GM23338 (cell line): ENCODE measurements around the gene CHRDL2. TPM values are rescaled to one million over a fixed set of nuclear protein-coding genes. Genes with fewer than 3 reads are reported as not detected.

Experiments used
- ATAC-seq: fragments of 200-7000 bp; cut with Tn5 transposase; 3 replicates; pipeline ENCODE4 v1.9.1; 2020
- DNase-seq: peaks from one replicate; pipeline ENCODE4 v3.0.0-alpha.2; 2015; ENCODE audit warnings: low spot score
- H2AFZ ChIP-seq: fragments of 200-600 bp; sonication (generic); 2 replicates; pipeline ENCODE4 v1.8.0; 2016; ENCODE audit warnings: antibody characterized with exemption, mild to moderate bottlenecking, moderate library complexity
- H3F3A ChIP-seq: fragments of 200-600 bp; sonication (generic); replicated peaks from 2 replicates; pipeline ENCODE4 v1.8.0; 2017; ENCODE audit warnings: antibody characterized with exemption, mixed run types, low read depth
- H3K27ac ChIP-seq: fragments of 200-600 bp; sonication (generic); 2 replicates; pipeline ENCODE4 v1.6.1; 2016; ENCODE audit warnings: low read depth
- H3K27me3 ChIP-seq: fragments of 200-600 bp; sonication (generic); 2 replicates; pipeline ENCODE4 v1.8.0; 2016; ENCODE audit warnings: mild to moderate bottlenecking, mixed run types, moderate library complexity; ENCODE audit not compliant: insufficient read depth
- H3K36me3 ChIP-seq: fragments of 200-600 bp; sonication (generic); 2 replicates; pipeline ENCODE4 v1.8.0; 2016; ENCODE audit warnings: mild to moderate bottlenecking; ENCODE audit not compliant: insufficient read depth
- H3K4me1 ChIP-seq: fragments of 200-600 bp; sonication (generic); 2 replicates; pipeline ENCODE4 v1.8.0; 2016; ENCODE audit warnings: mild to moderate bottlenecking, moderate library complexity; ENCODE audit not compliant: insufficient read depth
- H3K4me2 ChIP-seq: fragments of 200-600 bp; sonication (generic); 2 replicates; pipeline ENCODE4 v1.7.1; 2017; ENCODE audit warnings: mixed run types
- H3K4me3 ChIP-seq: fragments of 200-600 bp; sonication (generic); 2 replicates; pipeline ENCODE4 v1.6.1; 2016; ENCODE audit warnings: mixed run types
- H3K79me2 ChIP-seq: fragments of 200-600 bp; sonication (generic); replicated peaks from 2 replicates; pipeline ENCODE4 v1.8.0; 2017; ENCODE audit warnings: mild to moderate bottlenecking; ENCODE audit not compliant: insufficient read depth
- H3K9me2 ChIP-seq: fragments of 200-600 bp; sonication (generic); 2 replicates; pipeline ENCODE4 v1.8.0; 2017; ENCODE audit not compliant: insufficient read depth
- H4K20me1 ChIP-seq: fragments of 200-600 bp; sonication (generic); replicated peaks from 2 replicates; pipeline ENCODE4 v1.8.0; 2017; ENCODE audit warnings: mild to moderate bottlenecking; ENCODE audit not compliant: insufficient read depth
- H3K27ac Mint-ChIP-seq: 2 replicates; pipeline ENCODE4 v1.8.0; 2020; ENCODE audit warnings: inconsistent platforms, mild to moderate bottlenecking, moderate library complexity, mixed read lengths
- H3K27me3 Mint-ChIP-seq: 3 replicates; pipeline ENCODE4 v1.8.0; 2022; ENCODE audit warnings: low read depth, mild to moderate bottlenecking, moderate library complexity, mixed read lengths, inconsistent platforms; ENCODE audit not compliant: insufficient read depth, poor library complexity
- H3K36me3 Mint-ChIP-seq: 3 replicates; pipeline ENCODE4 v1.8.0; 2021; ENCODE audit warnings: low read depth, mild to moderate bottlenecking, inconsistent platforms, moderate library complexity, mixed read lengths
- H3K4me1 Mint-ChIP-seq: 3 replicates; pipeline ENCODE4 v1.8.0; 2020; ENCODE audit warnings: mild to moderate bottlenecking, inconsistent platforms, mixed read lengths
- H3K4me3 Mint-ChIP-seq: 3 replicates; pipeline ENCODE4 v1.8.0; 2021; ENCODE audit warnings: moderate library complexity, mild to moderate bottlenecking, inconsistent platforms, mixed read lengths
- H3K9me3 Mint-ChIP-seq: 3 replicates; pipeline ENCODE4 v1.8.0; 2020; ENCODE audit warnings: moderate library complexity, mild to moderate bottlenecking, inconsistent platforms, mixed read lengths
- CREB1 ChIP-seq: fragments of 250-450 bp; sonication (Bioruptor Pico); IDR thresholded peaks from 2 replicates; pipeline ENCODE4 v1.5.0; 2020; ENCODE audit warnings: low read depth, mild to moderate bottlenecking, moderate library complexity
- ETS1 ChIP-seq: IDR thresholded peaks from 2 replicates; pipeline ENCODE4 v1.6.1; 2016; ENCODE audit warnings: antibody characterized with exemption
- EZH2 ChIP-seq: fragments of 200-600 bp; sonication (generic); IDR thresholded peaks from one replicate; pipeline ENCODE4 v1.8.0; 2017; ENCODE audit warnings: antibody characterized with exemption, mild to moderate bottlenecking, low read depth; ENCODE audit not compliant: unreplicated experiment
- EZH2phosphoT487 ChIP-seq: fragments of 200-600 bp; sonication (generic); IDR thresholded peaks from one replicate; pipeline ENCODE4 v1.8.1; 2018; ENCODE audit warnings: antibody characterized with exemption; ENCODE audit not compliant: unreplicated experiment
- JUNB ChIP-seq: IDR thresholded peaks from one replicate; pipeline ENCODE4 v1.6.1; 2016; ENCODE audit warnings: antibody characterized with exemption; ENCODE audit not compliant: unreplicated experiment
- NANOG ChIP-seq: IDR thresholded peaks from 2 replicates; pipeline ENCODE4 v1.6.1; 2016; ENCODE audit warnings: antibody characterized with exemption, borderline replicate concordance
- POLR2AphosphoS5 ChIP-seq: IDR thresholded peaks from 2 replicates; pipeline ENCODE4 v1.6.1; 2016; ENCODE audit warnings: antibody characterized with exemption, low read depth
- STAT1 ChIP-seq: IDR thresholded peaks from one replicate; pipeline ENCODE4 v1.6.1; 2016; ENCODE audit warnings: antibody characterized with exemption; ENCODE audit not compliant: unreplicated experiment
- ZNF114 ChIP-seq: fragments of 250-450 bp; sonication (Bioruptor Pico); IDR thresholded peaks from 2 replicates; pipeline ENCODE4 v1.5.0; 2020; ENCODE audit warnings: mild to moderate bottlenecking, moderate library complexity
- ZNF331 ChIP-seq: fragments of 250-450 bp; sonication (Bioruptor Pico); IDR thresholded peaks from 2 replicates; pipeline ENCODE4 v1.5.0; 2020; ENCODE audit warnings: low read depth, mild to moderate bottlenecking, moderate library complexity
- polyA plus RNA-seq: library from polyadenylated mRNA; unstranded; fragments of >200 nt; fragmentation: Nextera tagmentation; extraction: Ambion mirVana; gene quantifications from 2 replicates; pipeline ENCODE4 v1.2.1, GENCODE V29; 2016
- total RNA-seq: library from RNA; depleted of rRNA; stranded (reverse); fragments of >200 nt; shearing (Covaris generic); gene quantifications from 2 replicates; pipeline ENCODE4 v1.2.3, GENCODE V29; 2014
- TF ChIP-seq, protein P1 (sequence below): IDR thresholded peaks from one replicate; pipeline ENCODE4 v1.6.1; 2018; ENCODE audit warnings: antibody characterized with exemption; ENCODE audit not compliant: unreplicated experiment
- TF ChIP-seq, protein P2 (sequence below), 2 experiments: fragments of 200-600 bp in 1 of 2; sonication (generic) in 1 of 2; conservative IDR thresholded peaks; 2 replicates each; pipeline versions ENCODE4 v1.5.1 to v1.6.1; 2016 to 2017; ENCODE audit warnings: antibody characterized with exemption in 2 of 2, low read depth in 2 of 2, mild to moderate bottlenecking in 2 of 2, moderate library complexity in 1 of 2

Gene CHRDL2
- total and polyA plus RNA-seq, 2 experiments from 2014 or later = 0.21 TPM; not detected in 1

DNA sequence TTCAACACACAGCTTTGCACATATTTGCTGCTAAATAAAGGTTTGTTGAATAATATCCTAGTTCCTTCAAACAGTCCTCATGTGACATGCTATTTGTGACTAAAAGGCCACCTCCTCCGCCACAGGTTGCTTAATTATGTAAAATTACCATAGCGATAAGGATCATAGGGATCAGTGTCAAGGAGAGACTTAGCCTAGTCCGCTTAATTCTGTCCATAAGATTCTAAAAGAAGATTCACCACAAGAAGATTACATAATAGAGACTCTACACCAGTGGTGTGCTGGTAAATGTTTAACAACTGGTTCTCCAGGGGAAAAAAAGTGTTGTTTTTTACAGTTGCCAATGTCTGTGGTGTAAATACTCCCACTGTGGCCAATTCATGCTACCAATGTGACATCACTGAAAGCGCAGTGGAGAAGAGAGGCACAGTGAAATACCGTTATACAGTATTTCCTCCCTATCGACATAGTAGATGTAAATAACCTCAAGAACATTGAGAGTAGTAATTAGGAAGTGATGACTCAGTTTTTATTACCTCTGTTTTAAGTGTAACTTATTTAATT lies 4.2 kb upstream of the CHRDL2 start:
- Mint-ChIP-seq H3K4me1 (0 out of 3 replicates have a peak, but pooled peaks cover 4% of the 10 kb centered on the region), H3K36me3 (peaks cover 7% of the 10 kb centered on the region), H3K27ac (no peak overlapping the region), H3K27me3 (peaks cover 32% of the 10 kb centered on the region), H3K4me3 (no peak overlapping the region), H3K9me3 (peaks cover 8% of the 10 kb centered on the region)
- H3K27me3 ChIP-seq = peaks cover 33% of the 10 kb centered on the region
- H3K79me2 ChIP-seq = no peaks in the 10 kb centered on the region
- DNase-seq (no peak), ATAC-seq (no peak)
- peaks cover 5% of the 10 kb centered on the region; the same call in 1 of the 2 replicates for H3K36me3 ChIP-seq
- TF ChIP-seq, protein P1, sequence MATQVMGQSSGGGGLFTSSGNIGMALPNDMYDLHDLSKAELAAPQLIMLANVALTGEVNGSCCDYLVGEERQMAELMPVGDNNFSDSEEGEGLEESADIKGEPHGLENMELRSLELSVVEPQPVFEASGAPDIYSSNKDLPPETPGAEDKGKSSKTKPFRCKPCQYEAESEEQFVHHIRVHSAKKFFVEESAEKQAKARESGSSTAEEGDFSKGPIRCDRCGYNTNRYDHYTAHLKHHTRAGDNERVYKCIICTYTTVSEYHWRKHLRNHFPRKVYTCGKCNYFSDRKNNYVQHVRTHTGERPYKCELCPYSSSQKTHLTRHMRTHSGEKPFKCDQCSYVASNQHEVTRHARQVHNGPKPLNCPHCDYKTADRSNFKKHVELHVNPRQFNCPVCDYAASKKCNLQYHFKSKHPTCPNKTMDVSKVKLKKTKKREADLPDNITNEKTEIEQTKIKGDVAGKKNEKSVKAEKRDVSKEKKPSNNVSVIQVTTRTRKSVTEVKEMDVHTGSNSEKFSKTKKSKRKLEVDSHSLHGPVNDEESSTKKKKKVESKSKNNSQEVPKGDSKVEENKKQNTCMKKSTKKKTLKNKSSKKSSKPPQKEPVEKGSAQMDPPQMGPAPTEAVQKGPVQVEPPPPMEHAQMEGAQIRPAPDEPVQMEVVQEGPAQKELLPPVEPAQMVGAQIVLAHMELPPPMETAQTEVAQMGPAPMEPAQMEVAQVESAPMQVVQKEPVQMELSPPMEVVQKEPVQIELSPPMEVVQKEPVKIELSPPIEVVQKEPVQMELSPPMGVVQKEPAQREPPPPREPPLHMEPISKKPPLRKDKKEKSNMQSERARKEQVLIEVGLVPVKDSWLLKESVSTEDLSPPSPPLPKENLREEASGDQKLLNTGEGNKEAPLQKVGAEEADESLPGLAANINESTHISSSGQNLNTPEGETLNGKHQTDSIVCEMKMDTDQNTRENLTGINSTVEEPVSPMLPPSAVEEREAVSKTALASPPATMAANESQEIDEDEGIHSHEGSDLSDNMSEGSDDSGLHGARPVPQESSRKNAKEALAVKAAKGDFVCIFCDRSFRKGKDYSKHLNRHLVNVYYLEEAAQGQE = no peak
- no peak for TF ChIP-seq STAT1
- no peak for TF ChIP-seq ETS1
- TF ChIP-seq CREB1 (CRISPR knock-in tag) = no peak
- TF ChIP-seq ZNF331 (CRISPR knock-in tag) = no peak
- no peak for TF ChIP-seq ZNF114 (CRISPR knock-in tag)
- TF ChIP-seq POLR2AphosphoS5 = no peak
- no peak for TF ChIP-seq EZH2phosphoT487
- TF ChIP-seq JUNB = no peak
- no peak for TF ChIP-seq NANOG
- no peaks in the 10 kb centered on the region for H3F3A ChIP-seq
- no peak overlapping the region for H3K4me3 ChIP-seq
- 0 out of 2 replicates have a peak, but pooled peaks cover 4% of the 10 kb centered on the region for H3K9me2 ChIP-seq
- peaks cover 5% of the 10 kb centered on the region; the same call in 1 of the 2 replicates for H3K4me1 ChIP-seq
- H3K27ac ChIP-seq = no peak overlapping the region
- no peak overlapping the region for H3K4me2 ChIP-seq
- no peak overlapping the region for H2AFZ ChIP-seq
- H4K20me1 ChIP-seq = no peaks in the 10 kb centered on the region

DNA sequence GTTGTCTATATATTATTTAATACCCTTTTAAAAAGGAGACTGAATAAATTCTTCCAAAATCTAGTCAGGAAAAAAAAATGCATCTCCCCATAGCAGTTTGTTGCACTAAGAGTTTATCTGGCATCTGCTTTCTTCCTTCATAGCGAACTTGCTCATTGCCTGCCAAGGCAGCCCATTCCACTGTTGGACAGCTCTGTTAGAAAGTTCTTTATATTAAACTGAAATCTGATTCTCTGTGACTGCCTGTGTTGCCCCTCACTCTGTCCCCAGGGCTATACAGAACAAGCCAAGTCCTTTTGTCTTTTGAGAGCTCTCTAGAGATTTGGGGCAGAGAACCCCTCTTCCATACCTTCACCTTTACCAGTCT lies 3.3 kb upstream of the CHRDL2 start:
- Mint-ChIP-seq H3K4me3 (no peak overlapping the region), H3K27me3 (peaks cover 41% of the 10 kb centered on the region)
- no peak for DNase-seq
- TF ChIP-seq JUNB (no peak), NANOG (no peak), EZH2 (no peak), ETS1 (no peak)
- TF ChIP-seq, protein P2, sequence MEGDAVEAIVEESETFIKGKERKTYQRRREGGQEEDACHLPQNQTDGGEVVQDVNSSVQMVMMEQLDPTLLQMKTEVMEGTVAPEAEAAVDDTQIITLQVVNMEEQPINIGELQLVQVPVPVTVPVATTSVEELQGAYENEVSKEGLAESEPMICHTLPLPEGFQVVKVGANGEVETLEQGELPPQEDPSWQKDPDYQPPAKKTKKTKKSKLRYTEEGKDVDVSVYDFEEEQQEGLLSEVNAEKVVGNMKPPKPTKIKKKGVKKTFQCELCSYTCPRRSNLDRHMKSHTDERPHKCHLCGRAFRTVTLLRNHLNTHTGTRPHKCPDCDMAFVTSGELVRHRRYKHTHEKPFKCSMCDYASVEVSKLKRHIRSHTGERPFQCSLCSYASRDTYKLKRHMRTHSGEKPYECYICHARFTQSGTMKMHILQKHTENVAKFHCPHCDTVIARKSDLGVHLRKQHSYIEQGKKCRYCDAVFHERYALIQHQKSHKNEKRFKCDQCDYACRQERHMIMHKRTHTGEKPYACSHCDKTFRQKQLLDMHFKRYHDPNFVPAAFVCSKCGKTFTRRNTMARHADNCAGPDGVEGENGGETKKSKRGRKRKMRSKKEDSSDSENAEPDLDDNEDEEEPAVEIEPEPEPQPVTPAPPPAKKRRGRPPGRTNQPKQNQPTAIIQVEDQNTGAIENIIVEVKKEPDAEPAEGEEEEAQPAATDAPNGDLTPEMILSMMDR (conservative IDR thresholded peaks at IDR 0.05; ENCODE audit: low read depth in 2 of 2) = no peak

More for the DNA sequence above, 3.3 kb upstream of the CHRDL2 start:
- Histone ChIP-seq H3K9me2 (0 out of 2 replicates have a peak, but pooled peaks cover 4% of the 10 kb centered on the region), H3K27me3 (peaks cover 42% of the 10 kb centered on the region), H3K79me2 (no peaks in the 10 kb centered on the region), H2AFZ (no peak overlapping the region), H3K36me3 (no peaks in the 10 kb centered on the region), H3F3A (no peaks in the 10 kb centered on the region), H3K4me2 (no peak overlapping the region), H3K4me1 (peaks cover 9% of the 10 kb centered on the region; the same call in 1 of the 2 replicates), H4K20me1 (no peaks in the 10 kb centered on the region), H3K4me3 (no peak overlapping the region), H3K27ac (no peak overlapping the region)
- ATAC-seq = no peak
- Mint-ChIP-seq H3K27ac (no peak overlapping the region), H3K36me3 (no peaks in the 10 kb centered on the region; the same call in 2 of the 3 replicates), H3K9me3 (no peaks in the 10 kb centered on the region; the same call in 2 of the 3 replicates), H3K4me1 (peaks cover 8% of the 10 kb centered on the region; the same call in 1 of the 3 replicates)
